Endodermal cell (in vitro differentiated cells): ENCODE measurements around the gene NCAM2. TPM values are rescaled to one million over a fixed set of nuclear protein-coding genes. Genes with fewer than 3 reads are reported as not detected.

ENCODE experiments used
- DNase-seq: peaks from one replicate; pipeline ENCODE4 v3.0.0-alpha.2; 2017
- H3K27ac ChIP-seq: 2 replicates; pipeline ENCODE4 v1.5.1; 2013; ENCODE audit warnings: mild to moderate bottlenecking, low read depth, low read length, moderate library complexity
- H3K27me3 ChIP-seq: 2 replicates; pipeline ENCODE4 v1.6.1; 2013; ENCODE audit warnings: mild to moderate bottlenecking, low read length, moderate library complexity; ENCODE audit not compliant: insufficient read depth, control insufficient read depth, poor library complexity, severe bottlenecking
- H3K36me3 ChIP-seq: 2 replicates; pipeline ENCODE4 v1.7.0; 2013; ENCODE audit warnings: mild to moderate bottlenecking, low read length, moderate library complexity; ENCODE audit not compliant: control insufficient read depth, insufficient read depth
- H3K4me1 ChIP-seq: one replicate; pipeline ENCODE4 v1.7.0; 2013; ENCODE audit warnings: low read length; ENCODE audit not compliant: control insufficient read depth, insufficient read depth
- H3K4me3 ChIP-seq: 2 replicates; pipeline ENCODE4 v1.5.1; 2013; ENCODE audit warnings: mild to moderate bottlenecking, low read length, moderate library complexity
- H3K9ac ChIP-seq: 2 replicates; pipeline ENCODE4 v1.6.1; 2013; ENCODE audit warnings: mild to moderate bottlenecking, low read length, moderate library complexity; ENCODE audit not compliant: poor library complexity, severe bottlenecking; ENCODE audit errors: extremely low read depth
- H3K9me3 ChIP-seq: 2 replicates; pipeline ENCODE4 v1.6.1; 2013; ENCODE audit warnings: mild to moderate bottlenecking, low read length, moderate library complexity; ENCODE audit not compliant: control insufficient read depth
- H3K27ac Mint-ChIP-seq: 2 replicates; pipeline ENCODE4 v1.8.0; 2020; ENCODE audit warnings: mixed read lengths
- H3K27me3 Mint-ChIP-seq: 2 replicates; pipeline ENCODE4 v1.8.0; 2021; ENCODE audit warnings: mild to moderate bottlenecking, mixed read lengths; ENCODE audit not compliant: insufficient read depth
- H3K36me3 Mint-ChIP-seq: 2 replicates; pipeline ENCODE4 v1.8.0; 2020; ENCODE audit warnings: low read depth, mixed read lengths
- H3K4me1 Mint-ChIP-seq: 2 replicates; pipeline ENCODE4 v1.8.0; 2020; ENCODE audit warnings: mixed read lengths
- H3K4me3 Mint-ChIP-seq: 2 replicates; pipeline ENCODE4 v1.8.0; 2020; ENCODE audit warnings: mild to moderate bottlenecking, moderate library complexity, mixed read lengths
- H3K9me3 Mint-ChIP-seq: 2 replicates; pipeline ENCODE4 v1.8.0; 2020; ENCODE audit warnings: mild to moderate bottlenecking, mixed read lengths
- WGBS, 2 experiments: methylation state at CpG; one replicate each; pipeline versions ENCODE4 v1.1.5 to v1.1.7; 2013; ENCODE audit warnings: missing lambda C conversion rate in 2 of 2, mixed read lengths in 1 of 2; ENCODE audit not compliant: insufficient coverage in 1 of 2, insufficient read length in 1 of 2; 5-methylcytosine and 5-hydroxymethylcytosine counted together
- total RNA-seq, 2 donors: library from RNA; stranded (reverse); fragmentation: NEBNext Ultra II Directional in 1 of 2; extraction: Animal tissue kit (Norgen Biotek cat#: 25700) in 1 of 2; gene quantifications; 2 replicates in 1 of 2; 3 replicates in 1 of 2; pipeline ENCODE4 v1.2.1, GENCODE V29; 2021
- TF ChIP-seq, protein P1 (sequence below): fragments of 200-600 bp; sonication (generic); conservative IDR thresholded peaks from 2 replicates; pipeline ENCODE4 v1.5.0; 2021; ENCODE audit warnings: antibody characterized with exemption, mild to moderate bottlenecking

The NCAM2 gene
- total RNA-seq, 2 donors from 2014 or later: 0.46 to 0.69 TPM

- Histone ChIP-seq H3K36me3 (no peaks in the 10 kb centered on the region), H3K27me3 (no peaks in the 10 kb centered on the region), H3K4me3 (no peak overlapping the region), H3K9ac (no peak overlapping the region), H3K27ac (no peak overlapping the region), H3K4me1 (no peaks in the 10 kb centered on the region), H3K9me3 (no peaks in the 10 kb centered on the region)
- Mint-ChIP-seq H3K27me3 (no peaks in the 10 kb centered on the region), H3K36me3 (no peaks in the 10 kb centered on the region), H3K27ac (no peak overlapping the region), H3K9me3 (no peaks in the 10 kb centered on the region), H3K4me3 (no peak overlapping the region), H3K4me1 (no peaks in the 10 kb centered on the region)
- TF ChIP-seq, protein P1, sequence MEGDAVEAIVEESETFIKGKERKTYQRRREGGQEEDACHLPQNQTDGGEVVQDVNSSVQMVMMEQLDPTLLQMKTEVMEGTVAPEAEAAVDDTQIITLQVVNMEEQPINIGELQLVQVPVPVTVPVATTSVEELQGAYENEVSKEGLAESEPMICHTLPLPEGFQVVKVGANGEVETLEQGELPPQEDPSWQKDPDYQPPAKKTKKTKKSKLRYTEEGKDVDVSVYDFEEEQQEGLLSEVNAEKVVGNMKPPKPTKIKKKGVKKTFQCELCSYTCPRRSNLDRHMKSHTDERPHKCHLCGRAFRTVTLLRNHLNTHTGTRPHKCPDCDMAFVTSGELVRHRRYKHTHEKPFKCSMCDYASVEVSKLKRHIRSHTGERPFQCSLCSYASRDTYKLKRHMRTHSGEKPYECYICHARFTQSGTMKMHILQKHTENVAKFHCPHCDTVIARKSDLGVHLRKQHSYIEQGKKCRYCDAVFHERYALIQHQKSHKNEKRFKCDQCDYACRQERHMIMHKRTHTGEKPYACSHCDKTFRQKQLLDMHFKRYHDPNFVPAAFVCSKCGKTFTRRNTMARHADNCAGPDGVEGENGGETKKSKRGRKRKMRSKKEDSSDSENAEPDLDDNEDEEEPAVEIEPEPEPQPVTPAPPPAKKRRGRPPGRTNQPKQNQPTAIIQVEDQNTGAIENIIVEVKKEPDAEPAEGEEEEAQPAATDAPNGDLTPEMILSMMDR: peak; percentile 71
- WGBS, 2 experiments: 76 to 80% methylated on average over 2 to 5 of the region's 5 CpGs
- peak; percentile 63 for DNase-seq
These were observed 326.1 kb downstream of the NCAM2 start for GRCh38 chr21:21324297-21324696.

GRCh38 chr21:21332492-21332891 lies 334.3 kb downstream of the NCAM2 start:
- Histone ChIP-seq H3K36me3 (no peaks in the 10 kb centered on the region), H3K9me3 (no peaks in the 10 kb centered on the region), H3K4me3 (no peak overlapping the region), H3K9ac (no peak overlapping the region), H3K27me3 (no peaks in the 10 kb centered on the region), H3K4me1 (no peaks in the 10 kb centered on the region), H3K27ac (no peak overlapping the region)
- Mint-ChIP-seq H3K4me3 (no peak overlapping the region), H3K4me1 (no peaks in the 10 kb centered on the region), H3K9me3 (no peaks in the 10 kb centered on the region), H3K27me3 (no peaks in the 10 kb centered on the region), H3K27ac (no peak overlapping the region), H3K36me3 (no peaks in the 10 kb centered on the region)
- WGBS, 2 experiments: 83 to 100% methylated on average over 1 to 3 of the region's 3 CpGs
- no peak for DNase-seq
- TF ChIP-seq, protein P1: no peak

DNA sequence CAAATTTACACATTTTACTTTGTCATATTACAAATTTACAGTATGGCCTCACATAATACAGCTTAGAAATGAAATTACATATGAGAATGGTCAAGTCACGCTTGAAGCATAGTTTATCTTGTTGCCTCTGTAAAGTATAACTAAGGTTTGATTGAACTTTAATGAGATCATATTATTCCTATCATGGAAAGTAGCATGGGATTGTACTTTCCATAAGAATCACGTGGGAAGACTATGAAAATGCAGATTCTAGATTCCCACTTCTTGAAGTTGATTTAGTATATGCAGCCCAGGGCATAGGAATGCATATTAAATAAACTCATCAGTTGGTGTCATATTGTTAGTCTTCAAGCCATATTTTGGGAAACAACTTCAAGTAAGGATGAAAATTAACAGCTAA lies 342.8 kb downstream of the NCAM2 start:
- no peaks in the 10 kb centered on the region for H3K4me1 Mint-ChIP-seq
- H3K9ac ChIP-seq: no peak overlapping the region
- no peak overlapping the region for H3K27ac Mint-ChIP-seq
- no peak overlapping the region for H3K4me3 ChIP-seq
- no peaks in the 10 kb centered on the region for H3K36me3 Mint-ChIP-seq
- H3K4me1 ChIP-seq: no peaks in the 10 kb centered on the region
- H3K36me3 ChIP-seq: no peaks in the 10 kb centered on the region
- no peaks in the 10 kb centered on the region for H3K27me3 ChIP-seq
- H3K4me3 Mint-ChIP-seq: no peak overlapping the region
- H3K27me3 Mint-ChIP-seq: no peaks in the 10 kb centered on the region
- TF ChIP-seq, protein P1: no peak
- no peak for DNase-seq
- H3K27ac ChIP-seq: no peak overlapping the region
- 88 to 100% methylated on average over 1 to 2 of the region's 2 CpGs for WGBS, 2 experiments
- H3K9me3 ChIP-seq: peaks cover 5% of the 10 kb centered on the region
- H3K9me3 Mint-ChIP-seq: peaks cover 2% of the 10 kb centered on the region
